Brain pericyte (primary cell): ENCODE measurements around the gene KRTAP3-3.

Experiments used
- DNase-seq: peaks from one replicate; pipeline ENCODE4 v3.0.0-alpha.2; 2012; ENCODE audit warnings: low read depth, low spot score

The KRTAP3-3 gene

GRCh38 chr17:40958086-40958953 is 35.6 kb downstream of the KRTAP3-3 start:
- no peak for DNase-seq

- DNase-seq: peak; percentile 13
Measured at GRCh38 chr17:40956401-40957254, 37.3 kb downstream of the KRTAP3-3 start.

GRCh38 chr17:40953881-40954280 is 40.1 kb downstream of the KRTAP3-3 start:
- no peak for DNase-seq

GRCh38 chr17:40952661-40953060 is 41.3 kb downstream of the KRTAP3-3 start:
- no peak for DNase-seq

GRCh38 chr17:40952154-40952553 is 41.8 kb downstream of the KRTAP3-3 start:
- no peak for DNase-seq

- no peak for DNase-seq
Measured at GRCh38 chr17:40951011-40951622, 42.8 kb downstream of the KRTAP3-3 start.

GRCh38 chr17:40950176-40950575 is 43.8 kb downstream of the KRTAP3-3 start:
- no peak for DNase-seq

- DNase-seq: no peak
Measured at GRCh38 chr17:40949418-40949817, 44.5 kb downstream of the KRTAP3-3 start.

GRCh38 chr17:40947929-40948328 is 46.0 kb downstream of the KRTAP3-3 start:
- DNase-seq: no peak

GRCh38 chr17:40945414-40945813 is 48.5 kb downstream of the KRTAP3-3 start:
- no peak for DNase-seq

GRCh38 chr17:40944531-40944930 is 49.4 kb downstream of the KRTAP3-3 start:
- no peak for DNase-seq
